Right lobe of liver (tissue), 6 donors: ENCODE results near the gene CRYBA4. TPM values are rescaled to one million over a fixed set of nuclear protein-coding genes. Genes with fewer than 3 reads are reported as not detected.

Experiments used
- ATAC-seq, 4 donors: fragments of 200-7000 bp; cut with Tn5 transposase; one replicate each; pipeline ENCODE4 v1.9.1; 2020; ENCODE audit warnings: mild to moderate bottlenecking in 4 of 4, moderate library complexity in 4 of 4
- DNase-seq, 3 donors: peaks; one replicate each; pipeline ENCODE4 v3.0.0-alpha.2; 2020
- H3K27ac ChIP-seq, 3 donors: fragments of 200-600 bp; one replicate each; pipeline ENCODE4 v1.8.0; 2022
- H3K27me3 ChIP-seq, 2 donors: fragments of 200-600 bp; one replicate each; pipeline ENCODE4 v1.8.0; 2022
- H3K36me3 ChIP-seq, 4 donors: fragments of 200-600 bp; sonication (generic) in 1 of 4; one replicate each; pipeline versions ENCODE4 v1.5.1 to v1.8.0; 2017 to 2022; ENCODE audit warnings: control low read depth in 1 of 4
- H3K4me1 ChIP-seq, 4 donors: fragments of 200-600 bp; sonication (generic) in 1 of 4; one replicate each; pipeline versions ENCODE4 v1.5.1 to v1.8.0; 2017 to 2022; ENCODE audit warnings: control low read depth in 1 of 4
- H3K4me3 ChIP-seq, 3 donors: fragments of 200-600 bp; one replicate each; pipeline ENCODE4 v1.8.0; 2022
- H3K9me3 ChIP-seq, 4 donors: fragments of 200-600 bp; sonication (generic) in 1 of 4; one replicate each; pipeline versions ENCODE4 v1.5.1 to v1.8.0; 2017 to 2022; ENCODE audit warnings: control low read depth in 1 of 4
- CTCF ChIP-seq, 4 donors: fragments of 200-600 bp in 3 of 4; fragments of 450-650 bp in 1 of 4; IDR thresholded peaks; one replicate each; pipeline versions ENCODE4 v1.5.1 to v1.8.0; 2016 to 2022; ENCODE audit warnings: antibody characterized with exemption in 4 of 4, mild to moderate bottlenecking in 2 of 4
- POLR2A ChIP-seq: fragments of 450-650 bp; IDR thresholded peaks from one replicate; pipeline ENCODE4 v1.6.1; 2017; ENCODE audit warnings: antibody characterized with exemption, mild to moderate bottlenecking
- WGBS: methylation state at CpG from one replicate; pipeline ENCODE4 v1.1.6; 2018; ENCODE audit warnings: low coverage, low lambda C conversion rate; ENCODE audit not compliant: insufficient coverage; ENCODE audit errors: missing lambda C conversion rate; 5-methylcytosine and 5-hydroxymethylcytosine counted together
- intact Hi-C, 2 donors: fragments of 100-400 bp; cut with DNase I; formaldehyde crosslinking; loops; one replicate each; pipeline versions ENCODE4 v1.11.2 to v1.14.1; 2022
- total RNA-seq, 6 experiments: library from RNA; depleted of rRNA in 2 of 6; stranded (reverse); fragments of >200 nt in 2 of 6; fragmentation: NEBNext Ultra II Directional in 3 of 6; extraction: Animal tissue kit (Norgen Biotek cat#: 25700) in 3 of 6; gene quantifications; one replicate each; pipeline versions ENCODE4 v1.1.0 to v1.2.4, GENCODE V29; 2016 to 2023
- donor health status: DM: no; HTN: yes; CAD: no.
- donor health status: DM: no; HTN: no; CAD: no.
- donor health status: DM: no; HTN: no; CAD: no.
- donor health status: DM: no; HTN: yes; CAD: no.
- donor health status: DM: no; HTN: yes; CAD: no.

Gene CRYBA4
- total RNA-seq, 6 experiments from 2014 or later = not detected

- Histone ChIP-seq H3K4me3 (no peak overlapping the region), H3K27me3 (no peaks in the 10 kb centered on the region), H3K27ac (no peak overlapping the region), H3K9me3 (no peaks in the 10 kb centered on the region), H3K4me1 (peaks cover 0 to 4% (median 0%) of the 10 kb centered on the region in 4 donors), H3K36me3 (no peaks in the 10 kb centered on the region)
- TF ChIP-seq POLR2A (no peak), CTCF (IDR thresholded peaks at IDR 0.05) (no peak)
- intact Hi-C loops = no loop called here
- 57% methylated on average over 2 of the region's 5 CpGs for WGBS
- no peak for DNase-seq
- ATAC-seq = no peak
These were observed 24.4 kb downstream of the CRYBA4 start for GRCh38 chr22:26646158-26646557.

- no peaks in the 10 kb centered on the region for H3K27me3 ChIP-seq
- peaks cover 0 to 4% (median 0%) of the 10 kb centered on the region in 4 donors for H3K4me1 ChIP-seq
- ATAC-seq = no peak
- no peak overlapping the region for H3K4me3 ChIP-seq
- peak in 1 of 3 donors; percentile 26 for DNase-seq
- H3K36me3 ChIP-seq = no peaks in the 10 kb centered on the region
- intact Hi-C loops = no loop called here
- WGBS = 21% methylated on average over 14 of the region's 17 CpGs
- H3K27ac ChIP-seq = no peak overlapping the region
- TF ChIP-seq CTCF (IDR thresholded peaks at IDR 0.05) = no peak
- no peak for TF ChIP-seq POLR2A
- H3K9me3 ChIP-seq = no peaks in the 10 kb centered on the region
These were observed 26.3 kb downstream of the CRYBA4 start for GRCh38 chr22:26648011-26648497.

- H3K4me1 ChIP-seq = peaks cover 0 to 4% (median 0%) of the 10 kb centered on the region in 4 donors
- no peaks in the 10 kb centered on the region for H3K36me3 ChIP-seq
- H3K27ac ChIP-seq = no peak overlapping the region
- H3K9me3 ChIP-seq = no peaks in the 10 kb centered on the region
- ATAC-seq (peak in 1 of 4 donors; percentile 7), DNase-seq (no peak)
- TF ChIP-seq CTCF (IDR thresholded peaks at IDR 0.05) = no peak
- TF ChIP-seq POLR2A = no peak
- 59% methylated on average over 5 of the region's 6 CpGs for WGBS
- no peak overlapping the region for H3K4me3 ChIP-seq
- intact Hi-C loops = no loop called here
- H3K27me3 ChIP-seq = no peaks in the 10 kb centered on the region
These were observed 27.0 kb downstream of the CRYBA4 start for GRCh38 chr22:26648528-26649388.

- no peaks in the 10 kb centered on the region for H3K27me3 ChIP-seq
- intact Hi-C loops = loop anchor here in 1 of 2 donors (10.0 kb wide), 1 partner anchor 276 kb away; no protein-coding TSS in a partner anchor
- ATAC-seq (no peak), DNase-seq (no peak)
- H3K4me3 ChIP-seq = no peak overlapping the region
- no peaks in the 10 kb centered on the region for H3K4me1 ChIP-seq
- no peaks in the 10 kb centered on the region for H3K36me3 ChIP-seq
- H3K9me3 ChIP-seq = no peaks in the 10 kb centered on the region
- no peak for TF ChIP-seq POLR2A
- no peak for TF ChIP-seq CTCF (IDR thresholded peaks at IDR 0.05)
- no peak overlapping the region for H3K27ac ChIP-seq
- 65% methylated on average over 5 of the region's 6 CpGs for WGBS
These were observed 29.1 kb downstream of the CRYBA4 start for GRCh38 chr22:26650722-26651421.
